HepG2 (cell line): ENCODE results near the gene CABLES2. TPM values are rescaled to one million over a fixed set of nuclear protein-coding genes. Genes with fewer than 3 reads are reported as not detected.

Experiments used
- ARID5B ChIP-seq: IDR thresholded peaks from 2 replicates; pipeline ENCODE4 v1.4.0; 2020; ENCODE audit warnings: mild to moderate bottlenecking, missing genetic modification reagents
- ATF1 ChIP-seq: IDR thresholded peaks from 2 replicates; pipeline ENCODE4 v1.6.1; 2016; ENCODE audit warnings: mild to moderate bottlenecking, control low read depth
- CEBPG ChIP-seq: IDR thresholded peaks from 2 replicates; pipeline ENCODE4 v1.6.1; 2016
- EEA1 ChIP-seq: sonication (generic); formaldehyde crosslinking; IDR thresholded peaks from 2 replicates; pipeline ENCODE4 v1.5.1; 2020; ENCODE audit warnings: mild to moderate bottlenecking, missing genetic modification reagents, borderline replicate concordance
- HINFP ChIP-seq: sonication (generic); formaldehyde crosslinking; IDR thresholded peaks from 2 replicates; pipeline ENCODE4 v1.4.0; 2020; ENCODE audit warnings: low read depth, mild to moderate bottlenecking, missing genetic modification reagents
- JUN ChIP-seq: sonication (generic); formaldehyde crosslinking; IDR thresholded peaks from 2 replicates; pipeline ENCODE4 v1.4.0; 2020; ENCODE audit warnings: mild to moderate bottlenecking, missing genetic modification reagents
- MXI1 ChIP-seq: IDR thresholded peaks from 3 replicates; pipeline ENCODE4 v1.6.1; 2012; ENCODE audit warnings: low read depth, low read length, inconsistent platforms, borderline replicate concordance
- SOX5 ChIP-seq: IDR thresholded peaks from 2 replicates; pipeline ENCODE4 v1.6.1; 2016; ENCODE audit warnings: borderline replicate concordance
- TERF1 ChIP-seq: sonication (generic); formaldehyde crosslinking; IDR thresholded peaks from 2 replicates; pipeline ENCODE4 v1.8.0; 2022; ENCODE audit warnings: mild to moderate bottlenecking, missing genetic modification reagents, moderate library complexity
- THAP9 ChIP-seq: sonication (generic); formaldehyde crosslinking; IDR thresholded peaks from 2 replicates; pipeline ENCODE4; 2020; ENCODE audit warnings: missing genetic modification reagents, mild to moderate bottlenecking, borderline replicate concordance
- TRAFD1 ChIP-seq: sonication (generic); formaldehyde crosslinking; IDR thresholded peaks from 2 replicates; pipeline ENCODE4 v1.5.1; 2020; ENCODE audit warnings: missing genetic modification reagents, mild to moderate bottlenecking, borderline replicate concordance
- ZFY ChIP-seq: sonication (generic); formaldehyde crosslinking; IDR thresholded peaks from 2 replicates; pipeline ENCODE4 v1.4.0; 2020; ENCODE audit warnings: missing genetic modification reagents
- ZNF292 ChIP-seq: sonication (generic); formaldehyde crosslinking; IDR thresholded peaks from 2 replicates; pipeline ENCODE4 v1.8.1; 2022; ENCODE audit warnings: mild to moderate bottlenecking, low read depth, missing genetic modification reagents, borderline replicate concordance
- ZNF431 ChIP-seq: sonication (generic); formaldehyde crosslinking; IDR thresholded peaks from 2 replicates; pipeline ENCODE4 v1.9.0; 2022; ENCODE audit warnings: missing genetic modification reagents, low read depth, mild to moderate bottlenecking, borderline replicate concordance
- ZNF704 ChIP-seq: sonication (generic); formaldehyde crosslinking; IDR thresholded peaks from 2 replicates; pipeline ENCODE4 v1.8.1; 2023; ENCODE audit warnings: mild to moderate bottlenecking, inconsistent platforms, moderate library complexity, missing genetic modification reagents, borderline replicate concordance
- ZNF777 ChIP-seq: sonication (generic); formaldehyde crosslinking; IDR thresholded peaks from 2 replicates; pipeline ENCODE4 v1.4.0; 2020; ENCODE audit warnings: missing genetic modification reagents
- polyA plus RNA-seq, 8 experiments: library from polyadenylated mRNA; depleted of rRNA in 3 of 8; stranded (reverse) in 7 of 8; unstranded in 1 of 8; fragments of >200 nt; fragmentation: Illumina TruSeq in 4 of 8; extraction: Trizol in 4 of 8; gene quantifications; 2 replicates each; pipeline versions ENCODE4 v1.2.1 to v1.2.3, GENCODE V29; 2011 to 2016; ENCODE audit warnings: low read depth in 4 of 8, missing spikeins in 1 of 8, mixed read lengths in 1 of 8; ENCODE audit not compliant: insufficient read depth in 1 of 8
- total RNA-seq, 5 experiments: library from RNA; depleted of rRNA; stranded (reverse); fragments of >200 nt; fragmentation: Illumina TruSeq; extraction: Trizol; gene quantifications; 2 replicates each; pipeline ENCODE4 v1.2.3, GENCODE V29; 2016; ENCODE audit warnings: low read depth in 1 of 5

CABLES2 gene
- total and polyA plus RNA-seq, 2 of the 13 experiments (the other 11 are each of a cell fraction or from before 2014, with no cell fraction given): 5.2 to 9.7 TPM

- TF ChIP-seq HINFP (CRISPR knock-in tag) (no peak), ZNF704 (CRISPR knock-in tag) (no peak), ZNF777 (CRISPR knock-in tag) (no peak), EEA1 (CRISPR knock-in tag) (no peak), ARID5B (CRISPR knock-in tag) (no peak), TERF1 (no peak), TRAFD1 (CRISPR knock-in tag) (no peak), THAP9 (CRISPR knock-in tag) (0 out of 2 replicates have a peak, but pooled peaks have one; percentile 23), ZNF431 (CRISPR knock-in tag) (no peak), JUN (CRISPR knock-in tag) (0 out of 2 replicates have a peak, but pooled peaks have one; percentile 16), SOX5 (CRISPR knock-in tag) (no peak), ZFY (CRISPR knock-in tag) (peak; percentile 41; the same call in 1 of the 2 replicates), ATF1 (CRISPR knock-in tag) (no peak), CEBPG (CRISPR knock-in tag) (no peak), MXI1 (0 out of 3 replicates have a peak, but pooled peaks have one; percentile 25), ZNF292 (CRISPR knock-in tag) (0 out of 2 replicates have a peak, but pooled peaks have one; percentile 40)
Measured at GRCh38 chr20:62426699-62427131, 19.6 kb upstream of the CABLES2 start (continued).
